ENCODE measurements around the gene CCDC9B.
A peak's percentile ranks its signal among the peaks of the same experiment; 100 is the strongest.

The CCDC9B gene

GRCh38 chr15:40365624-40366456, 25.1 kb upstream of the CCDC9B start:
- DNase-seq (ENCODE audit: low spot score): no peak

- no peak for DNase-seq (ENCODE audit: low spot score)
These were observed 24.3 kb upstream of the CCDC9B start for GRCh38 chr15:40365016-40365415.

- no peak for DNase-seq (ENCODE audit: low spot score)
These were observed 23.5 kb upstream of the CCDC9B start for GRCh38 chr15:40364251-40364650.

GRCh38 chr15:40363611-40364010, 22.9 kb upstream of the CCDC9B start:
- DNase-seq (ENCODE audit: low spot score): no peak

GRCh38 chr15:40361640-40362039, 20.9 kb upstream of the CCDC9B start:
- DNase-seq (ENCODE audit: low spot score): no peak

GRCh38 chr15:40360015-40360414, 19.3 kb upstream of the CCDC9B start:
- DNase-seq (ENCODE audit: low spot score): no peak

- DNase-seq (ENCODE audit: low spot score): peak; percentile 21
These were observed 18.0 kb upstream of the CCDC9B start for GRCh38 chr15:40358471-40359353.

- peak; percentile 88 for DNase-seq (ENCODE audit: low spot score)
These were observed 17.2 kb upstream of the CCDC9B start, which contains the start of gene DISP2 for GRCh38 chr15:40357723-40358470. Gene DISP2, plus strand, starts transcription at chr15:40358219. Its CDS starts 103 bp downstream, at chr15:40358322.

- DNase-seq (ENCODE audit: low spot score): no peak
These were observed 16.5 kb upstream of the CCDC9B start for GRCh38 chr15:40357246-40357645.

GRCh38 chr15:40355976-40356585, 15.3 kb upstream of the CCDC9B start:
- DNase-seq (ENCODE audit: low spot score): no peak

- no peak for DNase-seq (ENCODE audit: low spot score)
These were observed 13.9 kb upstream of the CCDC9B start for GRCh38 chr15:40354408-40355171.

- no peak for DNase-seq (ENCODE audit: low spot score)
These were observed 13.0 kb upstream of the CCDC9B start for GRCh38 chr15:40353697-40354096.

GRCh38 chr15:40352281-40352901, 11.7 kb upstream of the CCDC9B start:
- no peak for DNase-seq (ENCODE audit: low spot score)

GRCh38 chr15:40349163-40349562, 8.4 kb upstream of the CCDC9B start:
- DNase-seq (ENCODE audit: low spot score): no peak

- no peak for DNase-seq (ENCODE audit: low spot score)
These were observed 7.7 kb upstream of the CCDC9B start for GRCh38 chr15:40348474-40348870.

- no peak for DNase-seq (ENCODE audit: low spot score)
These were observed 7.1 kb upstream of the CCDC9B start for GRCh38 chr15:40347559-40348473.

GRCh38 chr15:40346579-40347558, 6.1 kb upstream of the CCDC9B start:
- no peak for DNase-seq (ENCODE audit: low spot score)

- DNase-seq (ENCODE audit: low spot score): no peak
These were observed 5.3 kb upstream of the CCDC9B start for GRCh38 chr15:40345867-40346578.

Data from kidney tubule cell (primary cell).